Retina (tissue), 1 donor: ENCODE data around the gene DENND2C.
A peak's percentile ranks its signal among the peaks of the same experiment; 100 is the strongest.

Source experiments
- DNase-seq: peaks from one replicate; pipeline ENCODE4 v3.0.0-alpha.2; 2016

The DENND2C gene

GRCh38 chr1:114669562-114670082 is at the start of gene DENND2C:
Gene DENND2C (minus strand): TSS chr1:114670049. CDS start chr1:114625984, 44,065 bp downstream.
- peak; percentile 88 for DNase-seq

DNA sequence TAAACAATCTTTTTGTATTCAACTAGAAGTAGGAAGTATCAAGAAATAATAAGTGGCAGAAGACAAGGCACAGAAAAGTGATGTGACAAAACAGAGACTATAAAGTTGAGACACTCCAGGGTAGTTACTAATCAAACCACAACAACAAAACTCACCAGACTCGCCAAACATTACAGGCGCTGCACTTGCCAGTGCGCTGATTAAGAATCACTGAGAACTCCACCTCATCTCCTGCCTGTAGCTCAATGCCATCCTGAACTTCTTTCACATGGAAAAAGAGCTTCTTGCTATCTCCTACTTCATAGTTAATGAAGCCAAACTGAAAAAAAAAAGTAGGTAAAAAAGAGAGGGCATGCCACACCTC is 49.6 kb upstream of the DENND2C start:
- no peak for DNase-seq

DNA sequence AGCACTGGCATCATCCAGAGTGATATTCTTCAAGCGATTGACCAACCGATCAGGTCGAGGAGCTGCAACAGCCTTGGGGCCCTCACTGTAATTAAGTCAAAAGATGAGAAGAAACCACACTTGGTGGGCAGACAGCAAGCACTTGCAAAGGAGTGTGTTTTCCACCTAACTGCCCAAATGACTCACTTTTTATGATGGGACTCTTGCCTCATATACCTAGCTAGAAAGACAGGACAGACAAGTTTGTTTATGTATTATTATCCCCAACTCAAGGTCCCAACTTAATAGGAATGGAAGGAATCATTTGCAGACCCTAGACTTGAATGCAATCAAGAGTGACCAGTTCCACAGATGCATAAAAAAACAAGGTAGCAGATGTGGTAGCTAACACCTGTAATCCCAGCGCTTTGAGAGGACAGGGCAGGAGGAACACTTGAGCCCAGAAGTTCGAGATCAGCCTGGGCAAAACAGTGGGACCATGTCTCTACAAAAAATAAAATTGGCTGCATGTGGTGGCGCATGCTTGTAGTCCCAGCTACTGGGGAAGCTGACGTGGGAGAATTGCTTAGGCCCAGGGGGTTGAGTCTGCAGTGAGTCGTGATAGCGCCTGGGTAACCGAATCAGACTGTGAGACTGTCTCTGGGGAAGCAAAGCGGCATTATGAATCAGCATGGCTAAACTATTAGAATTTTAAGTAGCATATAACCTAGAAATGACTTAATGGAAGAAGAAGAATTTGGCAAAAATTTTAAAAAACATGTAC is 49.0 kb upstream of the DENND2C start:
- DNase-seq: no peak

GRCh38 chr1:114716304-114717170 is 46.7 kb upstream of the DENND2C start, which contains the start of gene NRAS:
Gene NRAS (minus strand): TSS chr1:114716771. CDS start chr1:114716160, 611 bp downstream.
- peak; percentile 95 for DNase-seq

- DNase-seq: no peak
These were observed 46.1 kb upstream of the DENND2C start for GRCh38 chr1:114715952-114716303.

GRCh38 chr1:114712977-114713376 is 43.1 kb upstream of the DENND2C start:
- DNase-seq: no peak

DNA sequence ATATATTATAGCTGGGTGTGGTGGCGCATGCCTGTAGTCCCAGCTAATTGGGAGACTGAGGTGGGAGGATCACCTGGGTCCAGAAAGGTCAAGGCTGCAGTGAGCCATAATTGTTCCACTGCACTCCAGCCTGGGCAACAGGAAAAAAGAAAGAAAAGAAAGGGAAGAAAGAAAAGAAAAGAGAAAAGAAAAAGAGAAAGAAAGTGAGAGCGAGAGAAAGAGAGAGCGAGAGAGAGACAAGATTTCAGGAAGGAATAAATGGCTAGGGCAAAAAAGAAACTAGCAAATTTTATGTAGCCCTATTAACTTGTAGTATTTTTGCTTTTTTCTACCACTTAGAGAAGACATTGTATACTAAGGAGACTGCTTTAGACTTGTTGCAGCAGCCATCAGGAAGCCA is 40.5 kb upstream of the DENND2C start:
- no peak for DNase-seq

DNA sequence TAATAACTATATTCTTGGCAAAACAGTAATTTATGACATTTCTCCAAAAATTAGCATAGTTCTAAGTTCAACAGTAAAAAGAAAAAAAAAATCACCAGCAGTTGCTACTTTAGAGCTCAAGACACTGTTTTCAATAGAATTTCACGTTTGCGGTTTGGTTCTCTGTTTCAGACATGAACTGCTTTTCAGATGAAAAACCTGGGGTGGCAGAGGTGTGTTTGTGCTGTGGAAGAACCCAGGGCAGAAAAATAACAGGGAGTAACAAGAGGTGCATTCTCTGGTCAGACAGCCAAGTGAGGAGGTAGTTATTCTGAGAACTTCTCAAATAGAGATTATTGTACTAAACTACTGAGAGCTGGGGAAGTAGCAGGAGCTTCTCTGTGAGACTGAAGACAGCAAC is 37.8 kb upstream of the DENND2C start:
- DNase-seq: no peak

- no peak for DNase-seq
These were observed 33.4 kb upstream of the DENND2C start for GRCh38 chr1:114703242-114703641.

DNA sequence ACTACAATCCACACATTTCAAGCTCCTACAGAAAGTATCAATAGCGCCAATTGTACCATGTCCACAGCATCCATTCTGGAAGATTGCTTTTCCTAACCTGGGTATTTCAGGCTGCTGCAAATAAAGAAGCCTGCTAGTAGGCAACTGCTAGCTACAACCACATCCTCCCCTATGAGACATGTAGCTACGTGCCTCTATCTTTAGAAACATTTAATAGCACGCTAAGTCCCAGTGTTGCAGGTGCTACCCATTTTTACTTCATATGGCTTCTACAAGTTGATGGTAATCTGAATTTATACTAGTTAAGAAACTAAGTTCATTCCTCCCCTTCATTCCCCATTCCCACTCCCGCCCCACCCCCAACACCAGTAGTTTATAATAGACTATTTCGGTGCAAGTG is 32.9 kb upstream of the DENND2C start:
- no peak for DNase-seq

DNA sequence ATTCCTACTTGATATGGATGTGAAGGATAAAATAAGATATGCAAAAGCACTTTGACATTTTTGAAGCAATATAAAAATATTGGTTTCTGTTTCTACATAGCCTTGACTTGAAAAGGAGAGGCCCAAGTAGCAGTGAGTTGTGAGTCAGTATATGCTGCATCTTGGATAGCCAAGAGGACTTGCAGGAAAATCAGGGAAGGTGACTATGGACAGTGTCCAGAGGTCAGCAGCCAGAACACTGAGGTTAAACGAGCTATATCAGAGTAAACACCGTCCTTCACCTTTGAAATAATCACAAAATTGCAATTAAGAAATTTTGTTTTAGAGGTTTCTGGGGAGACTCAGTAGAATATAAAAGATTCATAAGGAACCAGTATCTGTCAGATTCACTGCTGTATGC is 32.1 kb upstream of the DENND2C start:
- no peak for DNase-seq

DNA sequence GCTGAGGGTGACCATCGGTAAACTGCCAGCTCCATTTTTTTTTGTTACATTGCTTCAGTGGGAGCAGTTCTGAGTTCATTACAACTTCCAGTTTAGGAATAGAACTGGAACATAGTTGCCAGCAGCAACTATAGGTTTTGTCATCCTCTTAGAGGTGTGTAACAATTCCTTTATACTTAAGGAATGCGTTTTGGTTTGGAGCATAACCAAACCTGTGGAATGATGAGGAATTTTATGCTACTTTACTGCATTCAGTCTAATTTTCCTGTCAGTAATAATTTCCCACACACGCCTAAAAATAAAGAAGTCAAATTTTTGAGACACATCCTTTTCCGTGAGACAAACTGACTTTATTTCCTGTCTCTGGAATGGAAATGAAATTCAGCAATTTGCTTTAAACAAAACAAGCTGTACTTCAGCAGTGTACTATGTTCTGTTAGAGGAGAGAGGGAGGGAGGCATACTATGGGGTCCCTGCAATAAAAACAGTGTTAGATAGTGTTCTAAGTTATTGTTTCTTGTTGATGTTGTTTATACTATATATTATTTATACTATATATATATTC is 30.3 kb upstream of the DENND2C start:
- no peak for DNase-seq

- DNase-seq: no peak
These were observed 27.0 kb upstream of the DENND2C start for GRCh38 chr1:114696810-114697209.

DNA sequence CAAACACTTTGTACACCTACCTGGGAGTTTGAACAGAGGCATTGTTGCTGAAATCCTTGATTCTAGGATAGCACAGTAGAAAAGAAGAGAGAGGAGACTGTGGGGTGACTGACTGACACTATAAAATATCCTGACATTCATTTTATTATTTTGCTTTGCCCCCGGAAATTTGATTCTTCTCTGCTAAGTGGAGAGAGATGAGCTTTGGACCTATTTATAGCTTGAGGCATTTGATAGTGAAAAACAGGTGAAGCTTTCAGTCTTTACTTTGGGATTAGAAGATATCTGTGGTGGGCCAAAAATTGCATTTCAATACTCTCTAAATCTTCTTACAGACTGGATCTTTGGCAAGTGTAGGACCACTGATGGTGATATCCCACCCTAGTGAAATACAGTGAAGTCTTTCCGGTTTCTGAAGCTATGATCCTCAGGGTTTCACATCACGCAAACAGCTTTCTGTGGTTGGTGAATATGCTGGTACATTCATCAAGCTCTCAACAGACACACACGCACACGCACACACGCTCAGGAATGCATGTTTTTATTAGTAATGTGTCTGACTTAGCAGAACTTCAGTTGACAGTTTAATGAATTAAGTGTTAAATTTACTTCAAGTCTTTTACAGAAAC is 25.7 kb upstream of the DENND2C start, which contains the start of gene AMPD1:
Gene AMPD1 (minus strand): TSS at position 117 of the 629 bp plus-strand sequence. CDS start 75 bp downstream, at position 42.
- no peak for DNase-seq

DNA sequence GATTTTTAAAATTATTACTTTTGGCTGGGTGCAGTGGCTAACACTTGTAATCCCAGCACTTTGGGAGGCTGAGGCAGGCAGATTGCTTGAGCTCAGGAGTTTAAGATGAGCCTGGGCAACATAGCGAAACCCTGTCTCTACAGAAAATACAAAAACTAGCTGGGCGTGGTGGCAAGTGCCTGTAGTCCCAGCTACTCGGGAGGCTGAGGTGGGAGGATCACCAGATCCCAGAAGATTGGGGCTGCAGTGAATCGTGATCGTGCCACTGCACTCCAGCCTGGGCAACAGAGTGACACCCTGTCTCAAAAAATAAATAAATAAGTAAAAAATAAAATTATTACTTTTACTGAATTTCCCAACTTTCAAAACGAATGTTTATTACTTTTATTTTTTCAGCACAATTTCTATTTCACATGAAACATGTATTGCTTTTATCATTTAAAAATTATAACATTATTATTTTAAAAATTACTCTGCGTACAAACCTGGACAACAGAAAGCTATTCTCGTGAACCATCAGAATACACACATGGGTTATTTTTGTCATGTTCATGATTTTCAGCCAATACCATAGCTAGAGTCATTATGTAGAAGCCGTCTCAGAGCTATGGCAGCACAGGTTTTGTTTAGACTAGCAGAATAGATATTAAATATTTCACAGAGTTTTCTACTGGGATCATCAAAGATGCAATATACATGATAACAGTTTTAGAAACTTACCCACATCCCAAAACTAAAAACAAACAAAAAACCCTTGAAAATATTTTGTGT is 24.9 kb upstream of the DENND2C start:
- no peak for DNase-seq

DNA sequence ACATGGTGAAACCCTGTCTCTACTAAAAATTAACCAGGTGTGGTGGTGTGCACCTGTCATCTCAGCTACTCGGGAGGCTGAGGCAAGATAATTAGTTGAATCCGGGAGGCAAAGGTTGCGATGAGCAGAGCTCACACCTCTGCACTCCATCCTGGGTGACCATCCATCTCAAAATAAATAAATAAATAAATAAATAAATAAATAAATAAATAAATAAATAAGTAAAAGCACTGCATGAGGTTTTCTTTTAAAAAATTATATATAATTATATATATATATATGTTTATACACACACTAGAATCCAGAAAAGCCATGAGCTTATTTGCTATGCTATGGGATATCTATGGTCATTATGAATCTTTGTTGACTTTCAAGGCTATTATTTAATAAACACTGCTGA is 23.1 kb upstream of the DENND2C start:
- no peak for DNase-seq

DNA sequence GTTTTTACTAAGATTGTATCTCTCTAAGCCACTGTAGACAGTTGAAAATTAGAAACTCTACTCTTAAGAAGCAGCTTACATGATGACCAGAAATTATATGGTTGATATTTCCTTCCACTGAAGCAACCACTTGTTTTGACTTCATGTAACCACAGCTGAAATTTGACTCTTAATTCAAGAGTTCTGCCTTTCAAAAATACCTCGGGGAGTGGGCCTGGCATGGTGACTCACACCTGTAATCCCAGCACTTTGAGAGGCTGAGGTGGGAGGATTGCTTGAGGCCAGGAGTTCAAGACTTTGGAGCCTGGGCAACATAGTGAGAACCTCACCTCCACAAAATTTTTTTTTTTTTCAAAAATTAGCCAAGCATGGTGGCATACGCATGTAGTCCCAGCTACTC is 21.2 kb upstream of the DENND2C start:
- DNase-seq: no peak

- no peak for DNase-seq
These were observed 20.3 kb upstream of the DENND2C start for GRCh38 chr1:114690148-114690547.

- no peak for DNase-seq
These were observed 18.7 kb upstream of the DENND2C start for GRCh38 chr1:114688526-114688925.

DNA sequence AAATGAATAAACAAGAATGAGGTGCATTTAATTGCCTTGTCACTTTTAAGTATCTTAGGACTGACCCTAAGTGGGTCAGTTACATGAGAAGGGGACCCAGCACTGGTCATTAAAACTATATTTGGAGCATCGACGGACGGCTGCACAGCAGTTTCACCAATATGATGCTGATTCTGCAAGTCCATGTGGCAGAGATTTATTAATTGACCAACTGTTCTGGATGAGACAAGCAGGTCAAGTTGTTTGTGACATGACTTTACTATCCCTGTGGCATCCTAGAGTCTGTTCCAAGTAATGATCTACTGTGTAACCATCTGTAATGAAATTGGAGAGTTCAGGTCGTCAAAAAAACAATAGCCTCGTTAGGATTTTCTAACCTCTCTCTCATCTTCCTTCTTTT is 16.0 kb upstream of the DENND2C start:
- no peak for DNase-seq

GRCh38 chr1:114677691-114678090 is 7.8 kb upstream of the DENND2C start:
- DNase-seq: no peak

DNA sequence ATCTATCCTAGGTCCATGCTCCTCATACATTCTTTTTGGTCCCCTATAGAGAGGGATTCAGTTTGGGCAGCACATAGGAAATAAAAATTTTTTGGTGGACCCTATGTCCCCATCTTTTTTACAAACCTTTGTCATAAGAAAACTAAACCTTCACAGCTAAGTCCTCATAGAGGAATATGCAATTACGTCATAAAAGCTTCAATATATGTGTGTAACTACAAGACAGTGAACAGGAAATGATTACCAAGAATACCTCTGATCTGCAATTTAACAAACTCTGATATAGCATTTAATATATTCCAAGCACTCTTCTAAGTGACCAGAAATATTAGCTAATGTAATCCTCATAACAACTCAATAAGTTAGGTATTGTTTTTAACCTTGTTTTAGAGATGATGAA is 6.3 kb upstream of the DENND2C start:
- no peak for DNase-seq
